H9 (cell line): ENCODE data around the gene CLSTN3. TPM values are rescaled to one million over a fixed set of nuclear protein-coding genes. Genes with fewer than 3 reads are reported as not detected.

Experiments
- DNase-seq: peaks from one replicate; pipeline ENCODE4 v3.0.0-alpha.2; 2017
- H2AFZ ChIP-seq: one replicate; pipeline ENCODE4 v1.6.1; 2013; ENCODE audit warnings: mild to moderate bottlenecking, low read length, control low read depth, moderate library complexity
- H2AK5ac ChIP-seq: 2 replicates; pipeline ENCODE4 v1.6.1; 2013; ENCODE audit warnings: low read length, control low read depth, mixed read lengths; ENCODE audit not compliant: insufficient read length
- H2BK120ac ChIP-seq: one replicate; pipeline ENCODE4 v1.6.1; 2013; ENCODE audit warnings: low read depth, mild to moderate bottlenecking, low read length, control low read depth, inconsistent platforms; ENCODE audit not compliant: poor library complexity, severe bottlenecking
- H2BK12ac ChIP-seq: 2 replicates; pipeline ENCODE4 v1.6.1; 2013; ENCODE audit warnings: low read length, control low read depth, mixed read lengths, low read depth; ENCODE audit not compliant: insufficient read length
- H2BK15ac ChIP-seq: 2 replicates; pipeline ENCODE4 v1.6.1; 2013; ENCODE audit warnings: low read depth, low read length, control low read depth
- H2BK20ac ChIP-seq: one replicate; pipeline ENCODE4 v1.6.1; 2013; ENCODE audit warnings: low read depth, mild to moderate bottlenecking, low read length, control low read depth, inconsistent platforms; ENCODE audit not compliant: poor library complexity, severe bottlenecking
- H2BK5ac ChIP-seq: 2 replicates; pipeline ENCODE4 v1.6.1; 2013; ENCODE audit warnings: low read length, control low read depth, mixed read lengths; ENCODE audit not compliant: insufficient read length
- H3K14ac ChIP-seq: 2 replicates; pipeline ENCODE4 v1.6.1; 2013; ENCODE audit warnings: low read length, control low read depth; ENCODE audit not compliant: insufficient read depth
- H3K18ac ChIP-seq: 2 replicates; pipeline ENCODE4 v1.6.1; 2013; ENCODE audit warnings: low read depth, mild to moderate bottlenecking, mixed read lengths, low read length, control low read depth; ENCODE audit not compliant: insufficient read length
- H3K23ac ChIP-seq: 2 replicates; pipeline ENCODE4 v1.6.1; 2013; ENCODE audit warnings: low read length, control low read depth, mixed read lengths, low read depth; ENCODE audit not compliant: insufficient read length
- H3K23me2 ChIP-seq: 2 replicates; pipeline ENCODE4 v1.6.1; 2013; ENCODE audit warnings: low read depth, mild to moderate bottlenecking, mixed read lengths, low read length, control low read depth; ENCODE audit not compliant: insufficient read length, poor library complexity, severe bottlenecking
- H3K27ac ChIP-seq: 2 replicates; pipeline ENCODE4 v1.5.1; 2013; ENCODE audit warnings: low read length, control low read depth, mixed read lengths, low read depth; ENCODE audit not compliant: insufficient read length
- H3K27me3 ChIP-seq: 2 replicates; pipeline ENCODE4 v1.6.1; 2013; ENCODE audit warnings: low read length, control low read depth, inconsistent platforms; ENCODE audit not compliant: insufficient read depth
- H3K4ac ChIP-seq: 2 replicates; pipeline ENCODE4 v1.6.1; 2013; ENCODE audit warnings: low read depth, mild to moderate bottlenecking, control low read depth, inconsistent platforms, low read length, moderate library complexity
- H3K4me1 ChIP-seq: 2 replicates; pipeline ENCODE4 v1.6.1; 2013; ENCODE audit warnings: low read length, control low read depth, inconsistent platforms; ENCODE audit not compliant: insufficient read depth
- H3K4me2 ChIP-seq: 2 replicates; pipeline ENCODE4 v1.6.1; 2013; ENCODE audit warnings: low read length, control low read depth, mixed read lengths; ENCODE audit not compliant: insufficient read length, insufficient read depth
- H3K56ac ChIP-seq: 2 replicates; pipeline ENCODE4 v1.6.1; 2013; ENCODE audit warnings: low read depth, mild to moderate bottlenecking, mixed read lengths, low read length, control low read depth; ENCODE audit not compliant: insufficient read length
- H3K79me1 ChIP-seq: 2 replicates; pipeline ENCODE4 v1.6.1; 2013; ENCODE audit warnings: low read depth, mild to moderate bottlenecking, moderate library complexity, low read length, control low read depth, inconsistent platforms; ENCODE audit not compliant: insufficient read depth, poor library complexity, severe bottlenecking
- H3K79me2 ChIP-seq: 2 replicates; pipeline ENCODE4 v1.6.1; 2013; ENCODE audit warnings: low read length, control low read depth, inconsistent platforms; ENCODE audit not compliant: insufficient read depth
- H3K9ac ChIP-seq: 2 replicates; pipeline ENCODE4 v1.6.1; 2013; ENCODE audit warnings: low read length, control low read depth, mixed read lengths; ENCODE audit not compliant: insufficient read length; ENCODE audit errors: extremely low read depth
- H3K9me3 ChIP-seq: one replicate; pipeline ENCODE4 v1.6.1; 2013; ENCODE audit warnings: low read depth, low read length, inconsistent platforms; ENCODE audit not compliant: control insufficient read depth
- H3T11ph ChIP-seq: one replicate; pipeline ENCODE4 v1.6.1; 2013; ENCODE audit warnings: mild to moderate bottlenecking, low read length, control low read depth, inconsistent platforms
- H4K20me1 ChIP-seq: one replicate; pipeline ENCODE4 v1.6.1; 2013; ENCODE audit not compliant: control insufficient read depth, insufficient read length, insufficient read depth
- H4K5ac ChIP-seq: 2 replicates; pipeline ENCODE4 v1.6.1; 2013; ENCODE audit warnings: low read depth, mild to moderate bottlenecking, mixed read lengths, low read length, control low read depth; ENCODE audit not compliant: insufficient read length
- H4K8ac ChIP-seq: replicated peaks from 2 replicates; pipeline ENCODE4 v1.6.1; 2013; ENCODE audit warnings: low read length, control low read depth, mixed read lengths, low read depth; ENCODE audit not compliant: insufficient read length
- H4K91ac ChIP-seq: 2 replicates; pipeline ENCODE4 v1.6.1; 2013; ENCODE audit warnings: low read depth, mild to moderate bottlenecking, moderate library complexity, mixed read lengths, low read length, control low read depth; ENCODE audit not compliant: insufficient read length
- H3K27ac Mint-ChIP-seq, 3 experiments: 2 replicates in 2 of 3; 3 replicates in 1 of 3; pipeline ENCODE4 v1.8.0; 2020 to 2021; ENCODE audit warnings: mixed read lengths in 3 of 3, mild to moderate bottlenecking in 1 of 3, moderate library complexity in 1 of 3
- H3K27me3 Mint-ChIP-seq: 2 replicates; pipeline ENCODE4 v1.8.0; 2021; ENCODE audit warnings: low read depth, mild to moderate bottlenecking, moderate library complexity, mixed read lengths
- H3K36me3 Mint-ChIP-seq, 3 experiments: 2 replicates in 2 of 3; 3 replicates in 1 of 3; pipeline ENCODE4 v1.8.0; 2020 to 2021; ENCODE audit warnings: low read depth in 3 of 3, mixed read lengths in 3 of 3; ENCODE audit not compliant: insufficient read depth in 1 of 3
- H3K4me1 Mint-ChIP-seq, 2 experiments: 2 replicates each; pipeline ENCODE4 v1.8.0; 2020; ENCODE audit warnings: mixed read lengths in 2 of 2
- H3K4me3 Mint-ChIP-seq, 2 experiments: 2 replicates in 1 of 2; 3 replicates in 1 of 2; pipeline ENCODE4 v1.8.0; 2020 to 2021; ENCODE audit warnings: mild to moderate bottlenecking in 2 of 2, mixed read lengths in 2 of 2, moderate library complexity in 1 of 2
- H3K9me3 Mint-ChIP-seq, 2 experiments: 2 replicates in 1 of 2; 3 replicates in 1 of 2; pipeline ENCODE4 v1.8.0; 2020; ENCODE audit warnings: mild to moderate bottlenecking in 2 of 2, mixed read lengths in 2 of 2, moderate library complexity in 1 of 2
- CTCF ChIP-seq: fragments of 200-600 bp; sonication (generic); conservative IDR thresholded peaks from 3 replicates; pipeline ENCODE4 v1.8.0; 2021; ENCODE audit warnings: antibody characterized with exemption, mild to moderate bottlenecking
- WGBS: extraction: QIAGEN DNeasy Blood & Tissue Kit; methylation state at CpG from one replicate; pipeline ENCODE4 v1.1.7; 2013; ENCODE audit warnings: missing lambda C conversion rate, low lambda C conversion rate, mixed read lengths; ENCODE audit not compliant: insufficient read length; ENCODE audit errors: extremely low coverage; 5-methylcytosine and 5-hydroxymethylcytosine counted together
- total RNA-seq: library from RNA; stranded (reverse); gene quantifications from 2 replicates; pipeline ENCODE4 v1.2.1, GENCODE V29; 2021

The CLSTN3 gene
- total RNA-seq, 1 experiment from 2014 or later, result 26.2 TPM

GRCh38 chr12:7093892-7094291 is 36.3 kb upstream of the CLSTN3 start:
- Mint-ChIP-seq H3K4me1 (peaks cover 33 to 34% of the 10 kb centered on the region in 2 experiments), H3K4me3 (no peak overlapping the region), H3K36me3 (peaks cover 9 to 14% (median 10%) of the 10 kb centered on the region in 3 experiments; a peak in 6 of 7 replicates), H3K27ac (no peak overlapping the region), H3K9me3 (no peaks in the 10 kb centered on the region), H3K27me3 (peaks cover 10% of the 10 kb centered on the region)
- H3K56ac ChIP-seq, result no peak overlapping the region
- no peak for DNase-seq
- WGBS, result no CpG with 5 or more reads among the region's 10 CpGs
- H3K79me2 ChIP-seq, result no peaks in the 10 kb centered on the region
- no peak overlapping the region for H4K91ac ChIP-seq
- H3K4ac ChIP-seq, result no peak overlapping the region
- H3K79me1 ChIP-seq, result no peaks in the 10 kb centered on the region
- no peaks in the 10 kb centered on the region; the same call in 1 of the 2 replicates for H3K27me3 ChIP-seq
- no peak overlapping the region for H2AK5ac ChIP-seq
- H3K23me2 ChIP-seq, result peaks cover 4% of the 10 kb centered on the region
- no peak overlapping the region for H4K5ac ChIP-seq
- no peak overlapping the region for H3K23ac ChIP-seq
- H3K27ac ChIP-seq, result no peak overlapping the region
- H3K9me3 ChIP-seq, result no peaks in the 10 kb centered on the region
- no peak overlapping the region for H2BK120ac ChIP-seq
- H3K18ac ChIP-seq, result no peak overlapping the region
- H4K20me1 ChIP-seq, result no peaks in the 10 kb centered on the region
- no peak overlapping the region for H3K14ac ChIP-seq
- H4K8ac ChIP-seq, result no peak overlapping the region
- TF ChIP-seq CTCF, result no peak
- H2BK15ac ChIP-seq, result no peak overlapping the region
- no peak overlapping the region for H2AFZ ChIP-seq
- H3K9ac ChIP-seq, result no peak overlapping the region
- no peak overlapping the region for H3T11ph ChIP-seq
- H2BK20ac ChIP-seq, result no peak overlapping the region
- H2BK5ac ChIP-seq, result no peak overlapping the region
- H2BK12ac ChIP-seq, result no peak overlapping the region
- H3K4me1 ChIP-seq, result peaks cover 16% of the 10 kb centered on the region; the same call in 1 of the 2 replicates
- H3K4me2 ChIP-seq, result no peak overlapping the region
